Measurements from ENCODE around the gene RPL29.

The RPL29 gene

DNA sequence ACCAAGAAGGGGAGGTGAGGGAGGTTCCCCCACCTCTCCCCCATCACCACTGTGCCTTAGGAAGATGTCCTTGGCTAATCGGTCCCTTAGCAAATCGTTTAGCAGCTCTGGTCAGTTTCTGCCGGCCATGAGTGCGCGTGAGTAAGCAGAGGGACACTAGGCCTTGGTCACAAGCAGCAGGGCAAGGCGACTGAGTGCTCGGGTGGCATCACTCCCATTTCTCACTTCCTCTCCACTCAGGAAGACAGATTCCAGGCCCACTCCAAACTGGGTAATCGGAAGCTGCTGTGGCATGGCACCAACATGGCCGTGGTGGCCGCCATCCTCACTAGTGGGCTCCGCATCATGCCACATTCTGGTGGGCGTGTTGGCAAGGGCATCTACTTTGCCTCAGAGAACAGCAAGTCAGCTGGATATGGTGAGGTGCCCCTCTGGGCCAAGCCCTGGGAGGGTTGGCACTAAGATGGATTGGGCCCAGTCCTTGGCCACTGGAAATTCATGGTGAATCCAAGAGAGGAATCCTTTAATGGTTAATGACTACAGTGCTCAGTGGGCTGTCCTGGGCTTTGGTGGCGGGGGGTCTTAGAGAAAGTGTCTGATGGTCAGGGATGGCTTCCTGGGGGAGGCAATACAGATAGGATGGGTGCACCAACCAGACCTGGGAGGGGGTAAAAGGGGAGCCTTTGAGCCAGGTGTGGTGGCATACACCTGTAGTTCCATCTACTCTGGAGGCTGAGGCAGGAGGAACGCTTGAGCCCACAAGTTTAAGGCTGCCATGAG is 49.6 kb downstream of the RPL29 start:
- no peak for DNase-seq (ENCODE audit: extremely low spot score)
- CTCF ChIA-PET = interaction anchor here (1.4 to 1.5 kb wide), 2 partner anchors 16 to 107 kb away, joined by 3 to 4 read pairs; no protein-coding TSS in a partner anchor
- TF ChIP-seq, protein P1, sequence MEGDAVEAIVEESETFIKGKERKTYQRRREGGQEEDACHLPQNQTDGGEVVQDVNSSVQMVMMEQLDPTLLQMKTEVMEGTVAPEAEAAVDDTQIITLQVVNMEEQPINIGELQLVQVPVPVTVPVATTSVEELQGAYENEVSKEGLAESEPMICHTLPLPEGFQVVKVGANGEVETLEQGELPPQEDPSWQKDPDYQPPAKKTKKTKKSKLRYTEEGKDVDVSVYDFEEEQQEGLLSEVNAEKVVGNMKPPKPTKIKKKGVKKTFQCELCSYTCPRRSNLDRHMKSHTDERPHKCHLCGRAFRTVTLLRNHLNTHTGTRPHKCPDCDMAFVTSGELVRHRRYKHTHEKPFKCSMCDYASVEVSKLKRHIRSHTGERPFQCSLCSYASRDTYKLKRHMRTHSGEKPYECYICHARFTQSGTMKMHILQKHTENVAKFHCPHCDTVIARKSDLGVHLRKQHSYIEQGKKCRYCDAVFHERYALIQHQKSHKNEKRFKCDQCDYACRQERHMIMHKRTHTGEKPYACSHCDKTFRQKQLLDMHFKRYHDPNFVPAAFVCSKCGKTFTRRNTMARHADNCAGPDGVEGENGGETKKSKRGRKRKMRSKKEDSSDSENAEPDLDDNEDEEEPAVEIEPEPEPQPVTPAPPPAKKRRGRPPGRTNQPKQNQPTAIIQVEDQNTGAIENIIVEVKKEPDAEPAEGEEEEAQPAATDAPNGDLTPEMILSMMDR (IDR thresholded peaks at IDR 0.05; ENCODE audit: control extremely low read depth, extremely low read depth, low read depth, missing control alignments) = no peak
- POLR2A ChIA-PET = no interaction called here

DNA sequence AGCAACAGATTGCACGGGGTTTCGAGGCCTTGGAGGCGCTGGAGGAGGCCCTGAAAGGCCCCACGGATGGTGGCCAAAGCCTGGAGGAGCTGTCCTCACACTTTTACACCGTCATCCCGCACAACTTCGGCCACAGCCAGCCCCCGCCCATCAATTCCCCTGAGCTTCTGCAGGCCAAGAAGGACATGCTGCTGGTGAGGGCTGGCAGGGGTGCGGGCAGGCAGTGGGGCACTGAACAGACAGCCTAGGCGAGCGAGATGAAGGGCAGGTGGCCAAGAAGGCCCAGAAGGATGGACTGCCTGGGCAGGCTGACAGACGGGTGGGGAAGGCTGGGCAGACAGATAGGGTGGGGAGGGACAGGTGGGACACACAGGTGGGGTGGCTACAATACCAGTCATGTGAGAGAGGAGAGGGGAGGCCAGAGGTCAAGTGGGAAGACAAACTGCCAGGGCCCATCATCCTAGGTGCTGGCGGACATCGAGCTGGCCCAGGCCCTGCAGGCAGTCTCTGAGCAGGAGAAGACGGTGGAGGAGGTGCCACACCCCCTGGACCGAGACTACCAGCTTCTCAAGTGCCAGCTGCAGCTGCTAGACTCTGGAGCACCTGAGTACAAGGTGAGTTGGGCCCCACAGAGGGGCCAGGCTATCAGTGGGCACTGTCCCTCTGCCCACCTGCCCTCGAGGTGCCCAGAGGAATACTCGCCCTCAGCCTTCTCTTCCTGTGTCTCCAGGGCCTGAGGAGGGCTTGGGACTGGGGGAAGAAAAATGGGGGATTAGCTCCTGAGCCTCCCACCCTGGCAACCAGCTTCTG is 50.5 kb downstream of the RPL29 start:
- ChIA-PET POLR2A (no interaction called here), CTCF (interaction anchor here (1.0 to 1.5 kb wide), 4 partner anchors 17 to 108 kb away, joined by 3 to 8 read pairs (median 4); partner anchors contain the start of genes ABHD14A and ABHD14B)
- TF ChIP-seq, protein P1 (IDR thresholded peaks at IDR 0.05; ENCODE audit: control extremely low read depth, extremely low read depth, low read depth, missing control alignments) = no peak
- no peak for DNase-seq (ENCODE audit: extremely low spot score)

DNA sequence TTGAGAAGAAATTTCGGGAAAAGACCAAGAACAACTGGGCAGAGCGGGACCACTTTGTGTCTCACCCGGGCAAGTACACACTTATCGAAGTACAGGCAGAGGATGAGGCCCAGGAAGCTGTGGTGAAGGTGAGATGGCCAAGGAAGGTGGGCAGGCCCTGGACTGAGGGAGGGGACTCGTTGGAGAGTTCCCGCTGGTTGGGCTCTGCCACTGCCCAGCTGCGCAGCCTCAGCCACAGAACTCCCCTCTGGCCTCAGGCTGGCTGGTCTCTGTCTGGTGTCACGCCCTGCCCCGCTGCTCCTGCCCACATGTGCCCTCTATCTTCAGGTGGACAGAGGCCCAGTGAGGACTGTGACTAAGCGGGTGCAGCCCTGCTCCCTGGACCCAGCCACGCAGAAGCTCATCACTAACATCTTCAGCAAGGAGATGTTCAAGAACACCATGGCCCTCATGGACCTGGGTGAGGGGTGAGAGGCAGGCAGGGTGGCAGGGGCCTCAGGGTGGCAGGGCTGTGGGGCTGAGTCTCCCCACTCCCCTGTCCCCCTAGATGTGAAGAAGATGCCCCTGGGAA is 51.2 kb downstream of the RPL29 start:
- TF ChIP-seq, protein P1 (IDR thresholded peaks at IDR 0.05; ENCODE audit: control extremely low read depth, extremely low read depth, low read depth, missing control alignments) = no peak
- ChIA-PET CTCF (interaction anchor here (1.0 to 1.2 kb wide), 3 partner anchors 21 to 177 kb away, joined by 3 to 8 read pairs (median 3); partner anchors contain the start of genes ABHD14A and ABHD14B), POLR2A (no interaction called here)
- no peak for DNase-seq (ENCODE audit: extremely low spot score)
